ENCODE measurements around the gene TXNDC9.
"Not testable (repeated sequence)": the region's sequence is repeated elsewhere in the genome, so short reads cannot be mapped to it uniquely, and the experiment has no call there.

The TXNDC9 gene

GRCh38 chr2:99335911-99336803 lies at the start of gene TXNDC9:
TXNDC9 (minus strand) TSS chr2:99336333; CDS start chr2:99333210, 3,123 bp downstream.
- ATAC-seq (ENCODE audit: low read depth) = peak; percentile 75
- Mint-ChIP-seq H3K27me3 (no peaks in the 10 kb centered on the region), H3K4me1 (peaks cover 6% of the 10 kb centered on the region), H3K4me3 (no peak within 1 kb of the TSS), H3K27ac (no peak within 1 kb of the TSS), H3K9me3 (no peaks in the 10 kb centered on the region), H3K36me3 (peaks cover 2% of the 10 kb centered on the region)
- peak; percentile 92 to 99 for DNase-seq (ENCODE audit: low spot score in 2 of 2)

- Mint-ChIP-seq H3K36me3 (peaks cover 38% of the 10 kb centered on the region), H3K9me3 (no peaks in the 10 kb centered on the region), H3K27me3 (no peaks in the 10 kb centered on the region), H3K4me3 (no peak overlapping the region), H3K4me1 (no peaks in the 10 kb centered on the region), H3K27ac (no peak overlapping the region)
- DNase-seq (ENCODE audit: low spot score in 2 of 2) (no peak), ATAC-seq (ENCODE audit: low read depth) (no peak)
Observed at GRCh38 chr2:99382143-99382542, 46.0 kb upstream of the TXNDC9 start.

- peak overlapping the region; percentile 23 for H3K27ac Mint-ChIP-seq
- no peak for ATAC-seq (ENCODE audit: low read depth)
Observed at GRCh38 chr2:99380376-99381010, 44.4 kb upstream of the TXNDC9 start.

GRCh38 chr2:99377879-99378278 lies 41.7 kb upstream of the TXNDC9 start:
- no peak overlapping the region for H3K4me3 Mint-ChIP-seq
- no peaks in the 10 kb centered on the region for H3K4me1 Mint-ChIP-seq
- no peak for DNase-seq (ENCODE audit: low spot score in 2 of 2)
- H3K36me3 Mint-ChIP-seq = peaks cover 54% of the 10 kb centered on the region
- H3K9me3 Mint-ChIP-seq = peaks cover 5% of the 10 kb centered on the region
- no peak overlapping the region for H3K27ac Mint-ChIP-seq
- no peak for ATAC-seq (ENCODE audit: low read depth)
- H3K27me3 Mint-ChIP-seq = no peaks in the 10 kb centered on the region

More at GRCh38 chr2:99380376-99381010, 44.4 kb upstream of the TXNDC9 start:
- Mint-ChIP-seq H3K9me3 (no peaks in the 10 kb centered on the region), H3K4me1 (no peaks in the 10 kb centered on the region), H3K27me3 (no peaks in the 10 kb centered on the region), H3K36me3 (peaks cover 46% of the 10 kb centered on the region), H3K4me3 (no peak overlapping the region)
- DNase-seq (ENCODE audit: low spot score in 2 of 2) = no peak

- DNase-seq (ENCODE audit: low spot score in 2 of 2) (no peak), ATAC-seq (ENCODE audit: low read depth) (no peak)
- H3K27ac Mint-ChIP-seq = no peak overlapping the region
- no peaks in the 10 kb centered on the region for H3K4me1 Mint-ChIP-seq
- H3K4me3 Mint-ChIP-seq = no peak overlapping the region
- peaks cover 6% of the 10 kb centered on the region for H3K9me3 Mint-ChIP-seq
- H3K27me3 Mint-ChIP-seq = no peaks in the 10 kb centered on the region
- H3K36me3 Mint-ChIP-seq = peaks cover 61% of the 10 kb centered on the region
Observed at GRCh38 chr2:99376254-99376864, 40.2 kb upstream of the TXNDC9 start.

GRCh38 chr2:99374747-99375146 lies 38.6 kb upstream of the TXNDC9 start:
- peaks cover 57% of the 10 kb centered on the region for H3K36me3 Mint-ChIP-seq

GRCh38 chr2:99373144-99373543 lies 37.0 kb upstream of the TXNDC9 start:
- Mint-ChIP-seq H3K4me1 (no peaks in the 10 kb centered on the region), H3K36me3 (peaks cover 56% of the 10 kb centered on the region), H3K9me3 (peaks cover 6% of the 10 kb centered on the region), H3K4me3 (no peak overlapping the region), H3K27ac (no peak overlapping the region), H3K27me3 (no peaks in the 10 kb centered on the region)
- DNase-seq (ENCODE audit: low spot score in 2 of 2) (no peak), ATAC-seq (ENCODE audit: low read depth) (no peak)

More at GRCh38 chr2:99374747-99375146, 38.6 kb upstream of the TXNDC9 start:
- no peaks in the 10 kb centered on the region for H3K27me3 Mint-ChIP-seq
- no peak for ATAC-seq (ENCODE audit: low read depth)
- H3K9me3 Mint-ChIP-seq = peaks cover 6% of the 10 kb centered on the region
- no peaks in the 10 kb centered on the region for H3K4me1 Mint-ChIP-seq
- no peak overlapping the region for H3K27ac Mint-ChIP-seq
- no peak for DNase-seq (ENCODE audit: low spot score in 2 of 2)
- H3K4me3 Mint-ChIP-seq = no peak overlapping the region

GRCh38 chr2:99368854-99369253 lies 32.7 kb upstream of the TXNDC9 start:
- not testable (repeated sequence) for H3K4me3 Mint-ChIP-seq; ATAC-seq (ENCODE audit: low read depth); H3K9me3 Mint-ChIP-seq; H3K27ac Mint-ChIP-seq; H3K4me1 Mint-ChIP-seq; DNase-seq (ENCODE audit: low spot score in 2 of 2); H3K27me3 Mint-ChIP-seq
- peaks cover 43% of the 10 kb centered on the region for H3K36me3 Mint-ChIP-seq

- H3K9me3 Mint-ChIP-seq = no peaks in the 10 kb centered on the region
- peaks cover 34% of the 10 kb centered on the region for H3K36me3 Mint-ChIP-seq
- ATAC-seq (ENCODE audit: low read depth) = no peak
Observed at GRCh38 chr2:99365661-99366060, 29.5 kb upstream of the TXNDC9 start.

GRCh38 chr2:99356853-99357252 lies 20.7 kb upstream of the TXNDC9 start:
- DNase-seq (ENCODE audit: low spot score in 2 of 2) (no peak), ATAC-seq (ENCODE audit: low read depth) (no peak)
- H3K27me3 Mint-ChIP-seq = no peaks in the 10 kb centered on the region
- no peak overlapping the region for H3K4me3 Mint-ChIP-seq
- H3K9me3 Mint-ChIP-seq = no peaks in the 10 kb centered on the region
- H3K4me1 Mint-ChIP-seq = peaks cover 28% of the 10 kb centered on the region
- H3K27ac Mint-ChIP-seq = no peak overlapping the region
- H3K36me3 Mint-ChIP-seq = peaks cover 12% of the 10 kb centered on the region

More at GRCh38 chr2:99365661-99366060, 29.5 kb upstream of the TXNDC9 start:
- DNase-seq (ENCODE audit: low spot score in 2 of 2) = no peak
- no peaks in the 10 kb centered on the region for H3K4me1 Mint-ChIP-seq
- H3K4me3 Mint-ChIP-seq = no peak overlapping the region
- no peak overlapping the region for H3K27ac Mint-ChIP-seq
- no peaks in the 10 kb centered on the region for H3K27me3 Mint-ChIP-seq

- H3K27ac Mint-ChIP-seq; H3K36me3 Mint-ChIP-seq; H3K27me3 Mint-ChIP-seq; H3K4me3 Mint-ChIP-seq; DNase-seq (ENCODE audit: low spot score in 2 of 2); ATAC-seq (ENCODE audit: low read depth); H3K9me3 Mint-ChIP-seq: not testable (repeated sequence)
- H3K4me1 Mint-ChIP-seq = peaks cover 39% of the 10 kb centered on the region
Observed at GRCh38 chr2:99354825-99355224, 18.7 kb upstream of the TXNDC9 start.

GRCh38 chr2:99354070-99354469 lies 17.9 kb upstream of the TXNDC9 start:
- no peaks in the 10 kb centered on the region for H3K9me3 Mint-ChIP-seq
- peaks cover 2% of the 10 kb centered on the region for H3K36me3 Mint-ChIP-seq
- H3K4me3 Mint-ChIP-seq = no peak overlapping the region
- ATAC-seq (ENCODE audit: low read depth) (no peak), DNase-seq (ENCODE audit: low spot score in 2 of 2) (no peak)
- H3K27me3 Mint-ChIP-seq = no peaks in the 10 kb centered on the region
- H3K4me1 Mint-ChIP-seq = peaks cover 42% of the 10 kb centered on the region
- H3K27ac Mint-ChIP-seq = no peak overlapping the region

- ATAC-seq (ENCODE audit: low read depth) (peak; percentile 72), DNase-seq (ENCODE audit: low spot score in 2 of 2) (no peak)
- Mint-ChIP-seq H3K27me3 (no peaks in the 10 kb centered on the region), H3K27ac (peak overlapping the region; percentile 10), H3K4me3 (no peak overlapping the region), H3K4me1 (peaks cover 43% of the 10 kb centered on the region), H3K36me3 (no peaks in the 10 kb centered on the region), H3K9me3 (no peaks in the 10 kb centered on the region)
Observed at GRCh38 chr2:99350194-99350593, 14.1 kb upstream of the TXNDC9 start.

GRCh38 chr2:99348173-99348572 lies 12.0 kb upstream of the TXNDC9 start:
- no peak overlapping the region for H3K4me3 Mint-ChIP-seq
- ATAC-seq (ENCODE audit: low read depth) = peak; percentile 67
- DNase-seq (ENCODE audit: low spot score in 2 of 2) = no peak
- H3K27ac Mint-ChIP-seq = peak overlapping the region; percentile 56
- no peaks in the 10 kb centered on the region for H3K9me3 Mint-ChIP-seq
- peaks cover 36% of the 10 kb centered on the region for H3K4me1 Mint-ChIP-seq
- H3K27me3 Mint-ChIP-seq = no peaks in the 10 kb centered on the region
- H3K36me3 Mint-ChIP-seq = peaks cover 2% of the 10 kb centered on the region

Measured in memory B cell (primary cell).